GM19328 (cell line): Measurements from ENCODE around the gene RPL3.
"Not testable (repeated sequence)": the region's sequence is repeated elsewhere in the genome, so short reads cannot be mapped to it uniquely, and the experiment has no call there.

Source experiments
- ATAC-seq: cut with Tn5 transposase; IDR thresholded peaks from one replicate; pipeline ENCODE4 v1.9.1; 2021; ENCODE audit warnings: mild to moderate bottlenecking, moderate library complexity; ENCODE audit not compliant: unreplicated experiment

Gene RPL3

DNA sequence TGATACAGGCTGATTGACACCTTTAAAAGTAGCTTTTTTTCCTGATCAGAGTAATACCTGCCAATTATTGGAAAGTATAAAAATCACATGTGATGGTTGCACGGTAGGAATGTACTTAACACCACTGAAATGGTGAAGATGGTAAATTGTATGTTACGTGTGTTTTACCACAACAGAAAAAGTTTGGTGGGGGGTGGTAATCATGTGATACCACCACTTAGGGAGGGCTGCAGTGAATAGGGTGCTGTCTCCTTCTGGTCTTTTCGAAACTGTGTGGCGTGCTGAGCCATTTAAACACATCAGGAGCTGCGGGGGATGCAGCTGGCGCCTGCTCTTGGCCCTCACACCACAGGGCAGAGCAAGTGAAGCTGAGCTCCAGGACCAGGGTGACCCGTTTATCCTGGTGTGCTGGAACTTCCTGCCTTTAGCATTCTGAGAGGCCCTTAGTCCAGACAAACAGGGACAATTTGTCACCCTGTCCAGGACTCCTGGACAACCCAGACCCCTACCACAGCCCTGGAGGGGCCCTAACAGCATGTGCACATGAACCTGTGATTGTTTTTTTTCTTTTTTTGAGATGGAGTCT lies 33.0 kb upstream of the RPL3 start:
- ATAC-seq = no peak

GRCh38 chr22:39351689-39352214 lies 32.3 kb upstream of the RPL3 start:
- ATAC-seq = no peak

GRCh38 chr22:39350757-39351688 lies 31.6 kb upstream of the RPL3 start:
- ATAC-seq = no peak

DNA sequence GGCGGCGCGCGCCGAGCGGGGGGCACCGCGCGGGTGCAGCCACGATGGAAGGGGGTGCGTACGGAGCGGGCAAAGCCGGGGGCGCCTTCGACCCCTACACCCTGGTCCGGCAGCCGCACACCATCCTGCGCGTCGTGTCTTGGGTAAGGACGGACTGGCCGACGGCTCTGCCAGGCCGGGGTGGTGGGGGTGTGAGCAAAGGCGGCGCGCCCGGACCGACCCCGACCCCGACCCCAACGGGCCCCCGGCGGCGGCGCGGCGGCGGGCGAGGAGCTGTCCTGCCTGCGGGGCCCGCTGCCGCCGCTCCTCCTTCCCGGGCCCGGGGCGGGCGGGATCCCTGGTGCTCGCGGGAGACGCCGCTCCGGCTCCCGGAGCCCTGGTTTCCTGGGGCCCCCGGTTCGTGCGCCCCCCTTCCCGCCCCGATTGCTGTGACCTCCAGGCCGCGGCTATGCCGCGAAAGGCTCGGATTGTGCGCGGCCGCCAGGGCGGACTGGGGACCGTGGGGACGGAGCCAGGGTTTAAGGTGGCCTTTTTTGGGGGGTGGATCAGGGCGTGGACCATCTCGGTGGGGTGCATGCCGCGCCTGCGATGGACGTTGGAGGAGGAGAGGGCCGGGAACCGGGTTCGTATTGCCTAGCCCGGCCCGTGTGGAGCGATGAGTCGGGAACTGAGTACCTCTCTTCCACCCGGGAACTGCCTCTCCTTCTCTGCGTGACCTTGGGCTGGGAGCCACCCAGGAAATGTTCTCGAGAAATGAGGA lies 30.7 kb upstream of the RPL3 start, which contains the start of gene SYNGR1:
Gene SYNGR1 (plus strand): TSS at position 25 of the 760 bp plus-strand sequence. CDS start 20 bp downstream, at position 45.
- ATAC-seq = no peak

- ATAC-seq = no peak
Measured at GRCh38 chr22:39349506-39349966, 30.1 kb upstream of the RPL3 start.

GRCh38 chr22:39348909-39349505 lies 29.6 kb upstream of the RPL3 start:
- ATAC-seq = no peak

DNA sequence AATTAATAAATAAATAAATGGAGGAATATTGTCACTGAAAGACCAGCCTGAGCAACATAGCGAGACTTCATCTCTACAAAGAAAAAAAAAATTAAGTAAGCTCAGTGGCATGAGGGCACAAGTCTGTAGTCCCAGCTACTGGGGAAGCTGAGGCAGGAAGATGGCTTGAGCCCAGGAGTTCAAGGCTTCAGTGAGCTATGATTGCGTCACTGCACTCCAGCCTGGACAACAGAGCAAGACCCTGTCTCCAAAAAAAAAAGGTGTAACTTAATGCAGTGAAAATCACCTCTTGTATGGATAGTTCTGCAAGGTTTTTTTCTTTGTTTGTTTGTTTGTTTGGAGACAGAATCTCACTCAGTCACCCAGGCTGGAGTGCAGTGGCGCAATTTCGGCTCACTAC lies 25.8 kb upstream of the RPL3 start:
- no peak for ATAC-seq

DNA sequence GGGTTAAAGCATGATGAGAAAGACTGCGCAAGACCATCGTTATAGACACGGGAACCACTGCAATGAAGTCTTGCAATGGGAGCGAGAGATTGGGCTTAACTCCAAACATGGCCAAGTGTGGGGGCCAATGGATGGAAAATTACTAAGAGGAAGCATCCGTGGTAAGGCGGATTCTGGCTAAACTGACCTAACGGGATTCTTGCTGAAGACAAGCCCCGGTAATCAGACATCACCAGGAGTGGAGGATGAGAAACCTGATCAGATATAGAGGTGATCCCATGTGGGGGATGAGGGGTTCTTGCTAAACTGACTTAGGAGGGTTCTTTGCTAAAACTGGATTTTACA lies 24.6 kb upstream of the RPL3 start:
- no peak for ATAC-seq

DNA sequence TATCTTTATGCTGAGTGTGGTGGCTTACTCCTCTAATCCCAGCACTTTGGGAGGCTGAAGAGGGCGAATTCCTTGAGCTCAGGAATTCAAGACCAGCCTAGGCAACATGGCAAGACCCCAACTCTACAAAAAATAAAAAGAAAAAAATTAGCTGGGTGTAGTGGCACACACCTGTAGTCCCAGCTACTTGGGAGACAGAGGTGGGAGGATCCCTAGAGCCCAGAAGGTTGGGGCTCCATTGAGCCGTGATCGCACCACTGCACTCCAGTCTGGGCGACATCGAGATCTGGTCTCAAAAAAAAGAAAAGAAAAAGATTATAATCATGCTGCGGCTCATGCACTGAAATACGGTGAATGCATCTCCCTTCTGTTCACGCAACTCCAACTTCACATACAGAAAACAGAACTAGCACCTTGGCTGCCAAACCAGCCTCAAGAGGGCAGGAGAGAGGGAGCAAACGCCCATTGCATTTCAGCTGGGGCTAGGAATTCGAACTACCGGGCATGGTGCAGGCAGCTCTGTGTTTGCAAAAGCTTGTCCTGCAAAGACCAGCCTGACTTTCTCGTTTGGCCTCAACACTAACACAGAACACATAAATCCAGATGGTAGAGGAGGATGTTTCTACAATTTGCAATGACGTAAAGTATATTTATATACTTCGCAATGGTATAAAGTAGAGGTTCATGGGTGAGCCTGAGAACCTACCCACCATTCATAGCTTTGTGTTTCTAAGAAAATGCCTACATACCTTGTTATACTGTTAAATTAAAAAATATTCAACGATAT lies 24.0 kb upstream of the RPL3 start:
- no peak for ATAC-seq

DNA sequence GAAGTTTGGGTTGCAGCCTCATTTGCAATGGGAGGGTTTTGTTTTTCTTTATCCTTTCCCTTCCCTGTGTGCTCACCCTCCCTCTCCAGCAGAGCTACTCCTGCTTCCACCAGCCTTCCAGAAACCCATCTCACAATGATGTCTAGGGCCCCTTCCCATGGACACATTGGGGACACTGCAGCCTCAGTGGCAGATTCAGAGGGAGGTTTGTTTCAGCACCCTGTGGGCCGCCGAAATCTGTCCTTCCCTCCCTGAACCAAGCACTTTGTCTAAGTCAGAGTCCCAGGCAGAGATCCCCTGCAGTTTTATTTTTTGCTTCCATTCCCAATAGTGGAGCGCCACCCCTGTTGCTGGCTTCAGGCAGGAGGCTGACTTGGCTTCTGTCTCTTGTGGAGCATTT lies 21.8 kb upstream of the RPL3 start:
- no peak for ATAC-seq

DNA sequence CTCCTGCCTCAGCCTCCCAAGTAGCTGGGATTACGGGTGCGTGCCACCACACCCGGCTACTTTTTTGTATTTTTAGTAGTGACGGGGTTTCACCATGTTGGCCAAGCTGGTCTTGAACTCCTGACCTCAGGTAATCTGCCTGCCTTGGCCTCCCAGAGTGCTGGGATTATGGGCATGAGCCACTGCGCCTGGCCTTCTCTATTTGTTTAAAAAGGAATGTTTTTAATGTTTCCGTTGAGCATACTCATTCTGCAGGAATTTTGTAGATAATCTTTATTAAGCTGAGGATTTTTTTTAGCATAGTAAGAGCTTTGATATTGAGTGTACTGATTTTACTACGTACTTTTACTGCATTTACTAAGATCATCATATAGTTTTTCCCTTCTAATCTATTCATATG lies 20.4 kb upstream of the RPL3 start:
- ATAC-seq = not testable (repeated sequence)

- no peak for ATAC-seq
Measured at GRCh38 chr22:39336411-39336810, 17.0 kb upstream of the RPL3 start.

DNA sequence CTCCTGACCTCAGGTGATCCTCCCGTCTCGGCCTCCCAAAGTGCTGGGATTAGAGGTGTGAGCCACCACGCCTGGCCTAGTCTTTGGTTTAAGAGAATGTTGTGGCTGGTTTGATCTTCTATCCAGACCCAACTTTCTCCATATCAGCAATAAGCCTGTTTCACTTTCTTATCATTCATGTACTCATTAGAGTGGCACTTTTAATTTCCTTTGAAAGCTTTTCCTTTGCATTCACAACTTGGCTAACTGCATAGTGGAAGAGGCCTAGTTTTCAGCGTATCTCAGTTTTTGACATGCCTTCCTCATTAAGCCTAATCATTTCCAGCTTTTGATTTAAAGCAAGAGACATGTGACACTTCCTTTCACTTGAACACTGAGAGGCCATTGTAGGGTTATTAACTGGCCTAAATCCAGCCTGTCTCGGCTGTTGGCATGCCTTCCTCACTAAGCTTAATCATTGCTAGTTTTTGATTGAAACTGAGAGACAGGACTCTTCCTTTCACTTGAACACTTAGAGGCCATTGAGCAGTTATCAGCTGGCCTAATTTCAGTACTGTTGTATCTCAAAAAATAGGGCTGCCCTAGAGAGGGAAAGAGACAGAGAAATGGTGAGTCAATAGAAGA lies 13.1 kb upstream of the RPL3 start:
- no peak for ATAC-seq

- ATAC-seq = not testable (repeated sequence)
Measured at GRCh38 chr22:39330553-39330952, 11.1 kb upstream of the RPL3 start.

- ATAC-seq = no peak
Measured at GRCh38 chr22:39327995-39328754, 8.8 kb upstream of the RPL3 start.

DNA sequence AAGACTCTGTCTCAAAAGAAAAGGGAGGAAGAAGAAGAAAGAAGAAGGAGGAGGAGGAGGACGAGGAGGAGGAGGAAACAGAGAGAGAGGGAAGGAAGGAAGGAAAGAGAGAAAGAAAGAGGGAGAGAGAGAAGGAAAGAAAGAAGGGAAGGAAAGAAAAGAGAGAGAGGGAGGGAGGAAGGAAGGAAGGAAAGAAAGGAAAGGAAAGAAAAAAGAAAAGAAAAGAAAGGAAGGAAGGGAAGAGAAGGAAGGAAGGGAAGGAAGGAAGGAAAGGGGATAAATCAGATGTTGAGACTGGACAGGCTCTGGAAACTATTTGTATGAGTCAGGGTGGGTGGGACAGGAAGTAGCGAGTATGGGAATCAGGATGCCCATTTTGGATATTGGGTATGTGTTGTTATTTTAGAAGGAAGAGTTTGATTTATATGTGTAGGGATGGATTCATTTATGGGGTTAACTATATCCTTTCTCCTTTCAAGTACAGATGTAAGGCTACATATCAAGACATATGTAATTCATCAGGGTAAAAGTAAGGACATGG lies 6.0 kb upstream of the RPL3 start:
- ATAC-seq = no peak

DNA sequence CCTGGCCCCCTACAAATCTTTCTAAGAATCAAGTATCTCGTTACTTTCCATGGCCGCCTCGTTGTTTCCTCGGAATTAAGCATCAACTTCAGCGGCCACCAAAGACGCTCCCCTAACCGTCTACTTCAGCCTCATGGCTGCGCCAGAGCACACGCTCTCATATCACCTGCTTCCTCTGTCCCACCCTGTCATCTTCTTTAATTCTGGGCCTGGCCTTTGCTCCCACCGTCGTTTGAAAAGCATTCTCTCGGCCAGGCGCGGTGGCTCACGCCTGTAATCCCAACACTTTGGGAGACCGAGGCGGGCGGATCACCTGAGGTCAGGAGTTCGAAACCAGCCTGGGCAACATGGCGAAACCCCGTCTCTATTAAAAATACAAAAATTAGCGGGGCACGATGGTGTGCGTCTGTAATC lies 1.2 kb upstream of the RPL3 start:
- not testable (repeated sequence) for ATAC-seq

- ATAC-seq = no peak
Measured at GRCh38 chr22:39318507-39319283, 728 bp downstream of the RPL3 start.
